Measurements from ENCODE around the gene EML1.

The EML1 gene

GRCh38 chr14:99805757-99806439, 12.7 kb downstream of the EML1 start:
- no peaks in the 10 kb centered on the region for H3K36me3 ChIP-seq
- no peaks in the 10 kb centered on the region for H3K9me3 ChIP-seq
- no peak for TF ChIP-seq CTCF (IDR thresholded peaks at IDR 0.05; ENCODE audit: low read depth, low read length)
- H3K4me3 ChIP-seq (ENCODE audit: low read depth, low read length), result no peak overlapping the region
- peaks cover 12% of the 10 kb centered on the region for H3K4me1 ChIP-seq
- DNase-seq, result no peak
- H3K27me3 ChIP-seq, result no peaks in the 10 kb centered on the region

- no peak for TF ChIP-seq CTCF (IDR thresholded peaks at IDR 0.05; ENCODE audit: low read depth, low read length)
- no peak for DNase-seq
Measured at GRCh38 chr14:99806836-99807235, 13.6 kb downstream of the EML1 start.

GRCh38 chr14:99807413-99808153, 14.4 kb downstream of the EML1 start:
- peak; percentile 23; the same call in 1 of the 2 replicates for TF ChIP-seq CTCF (IDR thresholded peaks at IDR 0.05; ENCODE audit: low read depth, low read length)
- no peaks in the 10 kb centered on the region for H3K27me3 ChIP-seq
- H3K4me1 ChIP-seq, result peaks cover 12% of the 10 kb centered on the region
- no peak overlapping the region for H3K4me3 ChIP-seq (ENCODE audit: low read depth, low read length)
- DNase-seq, result peak; percentile 29
- no peaks in the 10 kb centered on the region for H3K36me3 ChIP-seq
- no peaks in the 10 kb centered on the region for H3K9me3 ChIP-seq

More at GRCh38 chr14:99806836-99807235, 13.6 kb downstream of the EML1 start:
- Histone ChIP-seq H3K36me3 (no peaks in the 10 kb centered on the region), H3K27me3 (no peaks in the 10 kb centered on the region), H3K9me3 (no peaks in the 10 kb centered on the region), H3K4me1 (peaks cover 12% of the 10 kb centered on the region), H3K4me3 (ENCODE audit: low read depth, low read length) (no peak overlapping the region)

GRCh38 chr14:99808154-99808505, 14.9 kb downstream of the EML1 start:
- H3K4me3 ChIP-seq (ENCODE audit: low read depth, low read length), result no peak overlapping the region
- H3K36me3 ChIP-seq, result no peaks in the 10 kb centered on the region
- TF ChIP-seq CTCF (IDR thresholded peaks at IDR 0.05; ENCODE audit: low read depth, low read length), result no peak
- DNase-seq, result no peak
- H3K4me1 ChIP-seq, result peaks cover 12% of the 10 kb centered on the region
- no peaks in the 10 kb centered on the region for H3K27me3 ChIP-seq
- no peaks in the 10 kb centered on the region for H3K9me3 ChIP-seq

- Histone ChIP-seq H3K4me3 (ENCODE audit: low read depth, low read length) (no peak overlapping the region), H3K4me1 (peaks cover 9% of the 10 kb centered on the region), H3K9me3 (no peaks in the 10 kb centered on the region), H3K36me3 (no peaks in the 10 kb centered on the region), H3K27me3 (no peaks in the 10 kb centered on the region)
- no peak for DNase-seq
- TF ChIP-seq CTCF (IDR thresholded peaks at IDR 0.05; ENCODE audit: low read depth, low read length), result no peak
Measured at GRCh38 chr14:99808515-99808914, 15.3 kb downstream of the EML1 start.

- DNase-seq, result peak; percentile 53
- H3K9me3 ChIP-seq, result no peaks in the 10 kb centered on the region
- no peaks in the 10 kb centered on the region for H3K27me3 ChIP-seq
- TF ChIP-seq CTCF (IDR thresholded peaks at IDR 0.05; ENCODE audit: low read depth, low read length), result no peak
- H3K4me3 ChIP-seq (ENCODE audit: low read depth, low read length), result no peak overlapping the region
- H3K36me3 ChIP-seq, result no peaks in the 10 kb centered on the region
- H3K4me1 ChIP-seq, result peaks cover under 1% of the 10 kb centered on the region
Measured at GRCh38 chr14:99809360-99809759, 16.1 kb downstream of the EML1 start.
